GM20431 (cell line): ENCODE data around the gene SMIM17.

Source experiments
- in situ Hi-C: fragments of 300-500 bp; cut with MseI, MboI; formaldehyde crosslinking; loops from one replicate; pipeline ENCODE4 v1.15.0; 2020; ENCODE audit warnings: low sequenced_read_pairs; ENCODE audit not compliant: unreplicated experiment

SMIM17 gene

GRCh38 chr19:56701895-56702294 is 58.9 kb downstream of the SMIM17 start:
- in situ Hi-C loops, result no loop called here

GRCh38 chr19:56705939-56706338 is 63.0 kb downstream of the SMIM17 start:
- in situ Hi-C loops, result no loop called here
